HEK293 (cell line): ENCODE data around the gene CDH26.

ENCODE experiments used
- CTCF ChIA-PET: fragments of 350-600 bp; formaldehyde crosslinking; extraction: SDS; loops from one replicate; lab custom pipeline; 2021; ENCODE audit warnings: antibody characterized with exemption; lab: Yijun Ruan, JAX
- POLR2A ChIA-PET: fragments of 300-600 bp; formaldehyde crosslinking; extraction: SDS; loops from one replicate; lab custom pipeline; 2020; ENCODE audit warnings: antibody characterized with exemption, inconsistent platforms; lab: Yijun Ruan, JAX
- H3K27ac ChIP-seq: fragments of 200-500 bp; sonication (Bioruptor generic); 2 replicates; pipeline ENCODE4 v1.5.1; 2014; ENCODE audit warnings: low read depth, low read length, control low read depth, inconsistent platforms; ENCODE audit errors: extremely low read depth
- H3K36me3 ChIP-seq, 2 experiments: fragments of 200-500 bp in 1 of 2; sonication (Bioruptor generic) in 1 of 2; 1 replicate in 1 of 2; 2 replicates in 1 of 2; pipeline ENCODE4 v1.5.1; 2014 to 2017; ENCODE audit warnings: inconsistent platforms in 2 of 2, low read length in 2 of 2; ENCODE audit not compliant: control insufficient read depth in 2 of 2, insufficient read depth in 1 of 2
- H3K4me1 ChIP-seq: fragments of 200-500 bp; sonication (Bioruptor generic); 2 replicates; pipeline ENCODE4 v1.5.1; 2014; ENCODE audit warnings: mild to moderate bottlenecking, low read length, inconsistent platforms; ENCODE audit not compliant: control insufficient read depth, insufficient read depth
- H3K4me3 ChIP-seq: 2 replicates; pipeline ENCODE4 v1.5.1; 2011; ENCODE audit warnings: low read depth, mild to moderate bottlenecking, control low read depth, low read length, moderate library complexity
- H3K9me3 ChIP-seq: fragments of 200-500 bp; sonication (Bioruptor generic); 2 replicates; pipeline ENCODE4 v1.5.1; 2014; ENCODE audit warnings: low read depth, low read length, inconsistent platforms; ENCODE audit not compliant: control insufficient read depth, insufficient read depth
- BCL11B ChIP-seq: fragments of 450-650 bp; formaldehyde crosslinking; IDR thresholded peaks from 2 replicates; pipeline ENCODE4 v1.5.1; 2016; ENCODE audit warnings: low read depth, missing biosample characterization, missing genetic modification characterization
- GLIS1 ChIP-seq: fragments of 450-650 bp; formaldehyde crosslinking; IDR thresholded peaks from 2 replicates; pipeline ENCODE4 v1.5.1; 2016; ENCODE audit warnings: missing biosample characterization, missing genetic modification characterization
- GLIS2 ChIP-seq: fragments of 450-650 bp; formaldehyde crosslinking; IDR thresholded peaks from 2 replicates; pipeline ENCODE4 v1.5.1; 2016; ENCODE audit warnings: missing biosample characterization, missing genetic modification characterization
- HOXA7 ChIP-seq: sonication (generic); formaldehyde crosslinking; IDR thresholded peaks from 2 replicates; pipeline ENCODE4 v1.8.1; 2022; ENCODE audit warnings: missing genetic modification reagents, borderline replicate concordance
- OVOL3 ChIP-seq: fragments of 450-650 bp; formaldehyde crosslinking; IDR thresholded peaks from 2 replicates; pipeline ENCODE4 v1.5.1; 2016; ENCODE audit warnings: missing biosample characterization, missing genetic modification characterization
- PRDM10 ChIP-seq: fragments of 450-650 bp; formaldehyde crosslinking; IDR thresholded peaks from 2 replicates; pipeline ENCODE4 v1.5.1; 2016; ENCODE audit warnings: missing biosample characterization, missing genetic modification characterization
- YY2 ChIP-seq: fragments of 450-650 bp; formaldehyde crosslinking; IDR thresholded peaks from 2 replicates; pipeline ENCODE4 v1.5.1; 2016; ENCODE audit warnings: missing biosample characterization, missing genetic modification characterization
- ZBTB1 ChIP-seq: fragments of 450-650 bp; formaldehyde crosslinking; IDR thresholded peaks from 2 replicates; pipeline ENCODE4 v1.5.1; 2016; ENCODE audit warnings: missing biosample characterization, missing genetic modification characterization
- ZBTB7A ChIP-seq: fragments of 450-650 bp; formaldehyde crosslinking; IDR thresholded peaks from 2 replicates; pipeline ENCODE4 v1.5.1; 2016; ENCODE audit warnings: low read depth, missing biosample characterization, missing genetic modification characterization
- ZBTB8A ChIP-seq: fragments of 450-650 bp; formaldehyde crosslinking; IDR thresholded peaks from 2 replicates; pipeline ENCODE4 v1.5.1; 2016; ENCODE audit warnings: missing biosample characterization, missing genetic modification characterization
- ZEB2 ChIP-seq: fragments of 450-650 bp; formaldehyde crosslinking; IDR thresholded peaks from 2 replicates; pipeline ENCODE4 v1.5.1; 2016; ENCODE audit warnings: missing biosample characterization, missing genetic modification characterization
- ZFHX2 ChIP-seq: fragments of 450-650 bp; formaldehyde crosslinking; conservative IDR thresholded peaks from 2 replicates; pipeline ENCODE4 v1.5.1; 2016; ENCODE audit warnings: missing biosample characterization, missing genetic modification characterization
- ZNF2 ChIP-seq: fragments of 450-650 bp; formaldehyde crosslinking; IDR thresholded peaks from 2 replicates; pipeline ENCODE4 v1.5.1; 2016; ENCODE audit warnings: missing biosample characterization, missing genetic modification characterization
- ZNF202 ChIP-seq: fragments of 450-650 bp; formaldehyde crosslinking; IDR thresholded peaks from 2 replicates; pipeline ENCODE4 v1.5.1; 2016; ENCODE audit warnings: missing biosample characterization, missing genetic modification characterization, borderline replicate concordance
- ZNF292 ChIP-seq: fragments of 450-650 bp; formaldehyde crosslinking; IDR thresholded peaks from 2 replicates; pipeline ENCODE4 v1.5.1; 2016; ENCODE audit warnings: low read depth, missing biosample characterization, missing genetic modification characterization, borderline replicate concordance
- ZNF324 ChIP-seq: fragments of 450-650 bp; formaldehyde crosslinking; IDR thresholded peaks from 2 replicates; pipeline ENCODE4 v1.5.1; 2016; ENCODE audit warnings: missing biosample characterization, missing genetic modification characterization
- ZNF394 ChIP-seq: fragments of 450-650 bp; formaldehyde crosslinking; IDR thresholded peaks from 2 replicates; pipeline ENCODE4 v1.5.1; 2016; ENCODE audit warnings: missing biosample characterization, missing genetic modification characterization, mild to moderate bottlenecking, moderate library complexity, borderline replicate concordance
- ZNF555 ChIP-seq: fragments of 450-650 bp; formaldehyde crosslinking; conservative IDR thresholded peaks from 2 replicates; pipeline ENCODE4 v1.5.1; 2017; ENCODE audit warnings: missing biosample characterization, mild to moderate bottlenecking, missing genetic modification characterization, inconsistent platforms
- ZNF585B ChIP-seq: fragments of 450-650 bp; formaldehyde crosslinking; IDR thresholded peaks from 2 replicates; pipeline ENCODE4 v1.5.1; 2016; ENCODE audit warnings: missing biosample characterization, missing genetic modification characterization
- ZNF645 ChIP-seq: fragments of 450-650 bp; formaldehyde crosslinking; IDR thresholded peaks from 2 replicates; pipeline ENCODE4; 2016; ENCODE audit warnings: missing biosample characterization, missing genetic modification characterization
- ZNF654 ChIP-seq: fragments of 450-650 bp; formaldehyde crosslinking; IDR thresholded peaks from 2 replicates; pipeline ENCODE4 v1.5.1; 2016; ENCODE audit warnings: low read depth, missing biosample characterization, missing genetic modification characterization
- ZNF660 ChIP-seq: fragments of 450-650 bp; IDR thresholded peaks from 2 replicates; pipeline ENCODE4 v1.5.1; 2018; ENCODE audit warnings: missing biosample characterization, mild to moderate bottlenecking, missing genetic modification characterization
- ZXDB ChIP-seq: fragments of 450-650 bp; formaldehyde crosslinking; IDR thresholded peaks from 2 replicates; pipeline ENCODE4 v1.5.1; 2016; ENCODE audit warnings: missing biosample characterization, missing genetic modification characterization
- TF ChIP-seq, protein P1 (sequence below): fragments of 450-650 bp; IDR thresholded peaks from 2 replicates; pipeline ENCODE4 v1.5.1; 2018; ENCODE audit warnings: missing biosample characterization, mild to moderate bottlenecking, missing genetic modification characterization

CDH26 gene

DNA sequence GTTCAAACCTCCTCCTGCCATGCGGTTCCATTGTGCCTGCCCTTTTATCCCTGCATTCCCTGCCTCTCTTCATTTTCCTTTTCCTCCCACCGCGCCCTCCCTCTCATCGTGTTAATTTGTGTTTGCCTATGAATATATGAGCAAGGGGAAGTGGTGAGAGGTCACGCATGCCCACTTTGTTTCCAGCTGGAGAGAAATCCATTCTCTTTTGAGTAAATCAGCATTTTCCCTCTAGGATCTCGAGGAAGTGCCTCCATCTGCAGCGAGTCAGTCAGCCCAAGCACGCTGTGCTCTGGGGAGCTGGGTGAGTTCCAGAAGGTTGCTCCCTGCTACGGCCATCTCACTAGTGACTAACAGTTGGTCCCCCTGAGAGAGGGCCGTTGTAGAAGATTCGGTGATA lies 42.9 kb downstream of the CDH26 start:
- H3K27ac ChIP-seq: no peak overlapping the region
- CTCF ChIA-PET: interaction anchor here (1.2 kb wide), 1 partner anchor 8 kb away, joined by 3 read pairs; no protein-coding TSS in a partner anchor
- TF ChIP-seq ZNF585B (tag by site-specific recombination): no peak
- no peak for TF ChIP-seq OVOL3
- TF ChIP-seq ZNF660 (tag by site-specific recombination): no peak
- TF ChIP-seq, protein P1, sequence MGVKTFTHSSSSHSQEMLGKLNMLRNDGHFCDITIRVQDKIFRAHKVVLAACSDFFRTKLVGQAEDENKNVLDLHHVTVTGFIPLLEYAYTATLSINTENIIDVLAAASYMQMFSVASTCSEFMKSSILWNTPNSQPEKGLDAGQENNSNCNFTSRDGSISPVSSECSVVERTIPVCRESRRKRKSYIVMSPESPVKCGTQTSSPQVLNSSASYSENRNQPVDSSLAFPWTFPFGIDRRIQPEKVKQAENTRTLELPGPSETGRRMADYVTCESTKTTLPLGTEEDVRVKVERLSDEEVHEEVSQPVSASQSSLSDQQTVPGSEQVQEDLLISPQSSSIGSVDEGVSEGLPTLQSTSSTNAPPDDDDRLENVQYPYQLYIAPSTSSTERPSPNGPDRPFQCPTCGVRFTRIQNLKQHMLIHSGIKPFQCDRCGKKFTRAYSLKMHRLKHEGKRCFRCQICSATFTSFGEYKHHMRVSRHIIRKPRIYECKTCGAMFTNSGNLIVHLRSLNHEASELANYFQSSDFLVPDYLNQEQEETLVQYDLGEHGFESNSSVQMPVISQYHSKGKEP (tag by site-specific recombination): no peak
- no peak for TF ChIP-seq ZNF394 (tag by site-specific recombination)
- no peak for TF ChIP-seq ZNF2
- TF ChIP-seq ZNF202 (tag by site-specific recombination): no peak
- TF ChIP-seq ZNF292 (tag by site-specific recombination): no peak
- TF ChIP-seq ZNF654: no peak
- TF ChIP-seq YY2 (tag by site-specific recombination): no peak
- TF ChIP-seq GLIS2 (tag by site-specific recombination): no peak
- no peak for TF ChIP-seq ZEB2 (tag by site-specific recombination)
- TF ChIP-seq ZBTB1: no peak
- no peak for TF ChIP-seq BCL11B (tag by site-specific recombination)
- no peak for TF ChIP-seq ZBTB7A (tag by site-specific recombination)
- TF ChIP-seq PRDM10 (tag by site-specific recombination): no peak
- TF ChIP-seq, all 188 proteins: peak for 0
- Histone ChIP-seq H3K36me3 (no peaks in the 10 kb centered on the region), H3K4me3 (no peak overlapping the region), H3K9me3 (no peaks in the 10 kb centered on the region), H3K4me1 (peaks cover 8% of the 10 kb centered on the region; the same call in 1 of the 2 replicates)
- POLR2A ChIA-PET: no interaction called here

DNA sequence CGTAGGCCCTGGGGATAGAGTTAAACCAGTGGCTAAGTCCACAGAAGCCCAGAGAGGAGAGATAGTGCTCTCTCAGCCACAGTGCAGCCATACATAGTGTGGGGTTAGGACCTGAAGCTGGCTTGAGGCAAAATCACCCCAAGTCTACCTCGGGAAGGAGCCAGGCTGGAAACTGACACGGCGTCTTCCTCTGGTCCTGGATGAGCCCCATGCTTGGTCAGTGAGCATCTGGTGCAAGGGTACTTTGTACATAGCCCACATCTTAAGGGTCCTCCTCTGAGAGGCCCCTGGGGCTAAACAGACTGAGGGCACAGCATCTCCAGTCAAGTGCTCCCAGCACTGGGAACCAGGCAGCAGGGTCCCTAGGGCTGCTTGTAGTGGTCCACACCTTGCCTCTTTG lies 45.6 kb downstream of the CDH26 start:
- CTCF ChIA-PET: no interaction called here
- Histone ChIP-seq H3K27ac (no peak overlapping the region), H3K4me1 (peaks cover 8% of the 10 kb centered on the region; the same call in 1 of the 2 replicates), H3K4me3 (no peak overlapping the region)
- TF ChIP-seq HOXA7 (CRISPR knock-in tag) (no peak), GLIS1 (tag by site-specific recombination) (no peak), ZBTB8A (tag by site-specific recombination) (no peak)
- TF ChIP-seq, all 188 proteins: peak for 0
- Histone ChIP-seq H3K36me3 (no peaks in the 10 kb centered on the region), H3K9me3 (no peaks in the 10 kb centered on the region)
- POLR2A ChIA-PET: no interaction called here

- no peak overlapping the region for H3K27ac ChIP-seq
- H3K9me3 ChIP-seq: no peaks in the 10 kb centered on the region
- H3K4me1 ChIP-seq: no peaks in the 10 kb centered on the region
- CTCF ChIA-PET: no interaction called here
- H3K36me3 ChIP-seq: no peaks in the 10 kb centered on the region
- no peak overlapping the region for H3K4me3 ChIP-seq
- POLR2A ChIA-PET: no interaction called here
- TF ChIP-seq ZFHX2 (tag by site-specific recombination) (no peak), ZXDB (no peak), PRDM10 (tag by site-specific recombination) (no peak), ZNF324 (tag by site-specific recombination) (no peak), ZNF555 (tag by site-specific recombination) (no peak), ZNF645 (tag by site-specific recombination) (no peak)
Observed at GRCh38 chr20:60006261-60006660, 48.0 kb downstream of the CDH26 start.
